SK-MEL-5 (cell line): ENCODE data around the gene NXF2. TPM values are rescaled to one million over a fixed set of nuclear protein-coding genes. Genes with fewer than 3 reads are reported as not detected.
A peak's percentile ranks its signal among the peaks of the same experiment; 100 is the strongest.
"Not testable (repeated sequence)": the region's sequence is repeated elsewhere in the genome, so short reads cannot be mapped to it uniquely, and the experiment has no call there.

Experiments
- DNase-seq: peaks from one replicate; pipeline ENCODE4 v3.0.0-alpha.2; 2016; ENCODE audit warnings: low read depth, low spot score
- in situ Hi-C: cut with HindIII; loops from 2 replicates; pipeline ENCODE4 v1.10.0; 2016; ENCODE audit warnings: low sequenced_read_pairs, high pct_unique_total_duplicates, low pct_unique_long_range_greater_than_20kb
- polyA plus RNA-seq, 2 experiments: library from polyadenylated mRNA; depleted of rRNA; stranded (reverse); fragments of >200 nt; gene quantifications; 2 replicates each; pipeline ENCODE4 v1.2.3, GENCODE V29; 2015
- total RNA-seq: library from RNA; depleted of rRNA; stranded (reverse); fragments of >200 nt; shearing (Covaris generic); gene quantifications from 2 replicates; pipeline ENCODE4 v1.2.3, GENCODE V29; 2014; rRNA removed

NXF2 gene
- total RNA-seq: 0.13 TPM in 1 of 2 replicates, not detected in the other
- polyA plus RNA-seq (2015; cell fraction: cytosol; rRNA removed): not detected in 2 replicates
- 0.11 TPM in 1 of 2 replicates, not detected in the other for polyA plus RNA-seq (2015; cell fraction: nucleus; rRNA removed)

GRCh38 chrX:102246893-102247292, at the start of gene NXF2:
TSS of gene NXF2 (plus strand) at chrX:102247167. CDS start at chrX:102307079, 59,912 bp downstream.
- DNase-seq, in situ Hi-C loops: not testable (repeated sequence)

GRCh38 chrX:102207940-102208339, 39.0 kb upstream of the NXF2 start:
- in situ Hi-C loops: not testable (repeated sequence)

GRCh38 chrX:102214986-102215385, 32.0 kb upstream of the NXF2 start, which contains the start of gene TCP11X1:
TSS of gene TCP11X1 (plus strand) at chrX:102215301.
- in situ Hi-C loops, DNase-seq: not testable (repeated sequence)

More at GRCh38 chrX:102207940-102208339, 39.0 kb upstream of the NXF2 start:
- DNase-seq: not testable (repeated sequence)

- DNase-seq, in situ Hi-C loops: not testable (repeated sequence)
Measured at GRCh38 chrX:102216497-102216896, 30.5 kb upstream of the NXF2 start.

- in situ Hi-C loops: not testable (repeated sequence)
Measured at GRCh38 chrX:102235678-102236077, 11.3 kb upstream of the NXF2 start.

GRCh38 chrX:102240265-102240664, 6.7 kb upstream of the NXF2 start:
- DNase-seq, in situ Hi-C loops: not testable (repeated sequence)

More at GRCh38 chrX:102235678-102236077, 11.3 kb upstream of the NXF2 start:
- DNase-seq: not testable (repeated sequence)

- in situ Hi-C loops, DNase-seq: not testable (repeated sequence)
Measured at GRCh38 chrX:102272231-102272630, 25.3 kb downstream of the NXF2 start.

- DNase-seq: no peak
- in situ Hi-C loops: no loop called here
Measured at GRCh38 chrX:102338162-102338561, 91.2 kb downstream of the NXF2 start.

GRCh38 chrX:102339312-102340298, 92.6 kb downstream of the NXF2 start:
- peak; percentile 32 for DNase-seq
- in situ Hi-C loops: no loop called here

GRCh38 chrX:102341867-102342266, 94.9 kb downstream of the NXF2 start:
- DNase-seq: no peak
- in situ Hi-C loops: no loop called here

GRCh38 chrX:102345916-102346315, 98.9 kb downstream of the NXF2 start:
- DNase-seq: peak; percentile 54
- in situ Hi-C loops: no loop called here

Other genes starting within 250 kb of the NXF2 start
- gene TCEAL2, start 121.5 kb upstream of the NXF2 start, total RNA-seq: not detected in 2 replicates
- not detected in 2 replicates for gene TCEAL6, start 104.7 kb upstream of the NXF2 start, total RNA-seq
- not detected in 2 replicates for gene BEX5, start 91.2 kb upstream of the NXF2 start, total RNA-seq
- not detected in 2 replicates for gene TCP11X1, start 31.9 kb upstream of the NXF2 start, total RNA-seq
- 0.13 and 0.16 TPM in 2 replicates for gene NXF2B, start 192.8 kb downstream of the NXF2 start, total RNA-seq
- not detected in 2 replicates for gene TCP11X2, start 224.6 kb downstream of the NXF2 start, total RNA-seq